Measurements from ENCODE around the gene AUNIP. TPM values are rescaled to one million over a fixed set of nuclear protein-coding genes. Genes with fewer than 3 reads are reported as not detected.

Gene AUNIP
- total RNA-seq, 1 experiment from 2014 or later: 22.2 TPM

GRCh38 chr1:25806418-25806817, 52.8 kb downstream of the AUNIP start:
- Mint-ChIP-seq H3K9me3 (no peaks in the 10 kb centered on the region), H3K36me3 (ENCODE audit: insufficient read depth in 1 of 3, low read depth in 3 of 3) (peaks cover 10 to 49% (median 25%) of the 10 kb centered on the region in 3 experiments; a peak in 6 of 7 replicates), H3K4me3 (no peak overlapping the region), H3K4me1 (peaks cover 11 to 24% of the 10 kb centered on the region in 2 experiments), H3K27ac (no peak overlapping the region), H3K27me3 (ENCODE audit: low read depth) (no peaks in the 10 kb centered on the region)
- Histone ChIP-seq H3K27me3 (ENCODE audit: insufficient read depth, low read length) (no peaks in the 10 kb centered on the region), H3K18ac (ENCODE audit: insufficient read length, low read depth, low read length) (no peak overlapping the region), H3K27ac (ENCODE audit: insufficient read length, low read depth, low read length) (no peak overlapping the region), H3K79me2 (ENCODE audit: insufficient read depth, low read length) (no peaks in the 10 kb centered on the region), H2AFZ (ENCODE audit: low read length) (no peak overlapping the region), H4K20me1 (ENCODE audit: control insufficient read depth, insufficient read depth, insufficient read length) (no peaks in the 10 kb centered on the region), H3T11ph (ENCODE audit: low read length) (no peak overlapping the region), H3K23me2 (ENCODE audit: insufficient read length, low read depth, low read length, poor library complexity, severe bottlenecking) (no peaks in the 10 kb centered on the region), H3K9ac (ENCODE audit: extremely low read depth, insufficient read length, low read length) (no peak overlapping the region), H3K79me1 (ENCODE audit: insufficient read depth, low read depth, low read length, poor library complexity, severe bottlenecking) (no peaks in the 10 kb centered on the region), H2AK5ac (ENCODE audit: insufficient read length, low read length) (no peak overlapping the region), H4K5ac (ENCODE audit: insufficient read length, low read depth, low read length) (no peak overlapping the region), H2BK15ac (ENCODE audit: low read depth, low read length) (no peak overlapping the region), H3K9me3 (ENCODE audit: control insufficient read depth, low read depth, low read length) (no peaks in the 10 kb centered on the region), H4K8ac (replicated peaks; ENCODE audit: insufficient read length, low read depth, low read length) (no peak overlapping the region), H3K56ac (ENCODE audit: insufficient read length, low read depth, low read length) (no peak overlapping the region), H2BK12ac (ENCODE audit: insufficient read length, low read depth, low read length) (no peak overlapping the region), H3K4me1 (ENCODE audit: insufficient read depth, low read length) (no peaks in the 10 kb centered on the region), H4K91ac (ENCODE audit: insufficient read length, low read depth, low read length) (no peak overlapping the region), H3K4me2 (ENCODE audit: insufficient read depth, insufficient read length, low read length) (no peak overlapping the region), H2BK120ac (ENCODE audit: low read depth, low read length, poor library complexity, severe bottlenecking) (no peak overlapping the region), H3K23ac (ENCODE audit: insufficient read length, low read depth, low read length) (no peak overlapping the region), H2BK5ac (ENCODE audit: insufficient read length, low read length) (no peak overlapping the region), H3K4ac (ENCODE audit: low read depth, low read length) (no peak overlapping the region), H3K14ac (ENCODE audit: insufficient read depth, low read length) (no peak overlapping the region; the same call in 1 of the 2 replicates), H2BK20ac (ENCODE audit: low read depth, low read length, poor library complexity, severe bottlenecking) (no peak overlapping the region)
- TF ChIP-seq, protein P1, sequence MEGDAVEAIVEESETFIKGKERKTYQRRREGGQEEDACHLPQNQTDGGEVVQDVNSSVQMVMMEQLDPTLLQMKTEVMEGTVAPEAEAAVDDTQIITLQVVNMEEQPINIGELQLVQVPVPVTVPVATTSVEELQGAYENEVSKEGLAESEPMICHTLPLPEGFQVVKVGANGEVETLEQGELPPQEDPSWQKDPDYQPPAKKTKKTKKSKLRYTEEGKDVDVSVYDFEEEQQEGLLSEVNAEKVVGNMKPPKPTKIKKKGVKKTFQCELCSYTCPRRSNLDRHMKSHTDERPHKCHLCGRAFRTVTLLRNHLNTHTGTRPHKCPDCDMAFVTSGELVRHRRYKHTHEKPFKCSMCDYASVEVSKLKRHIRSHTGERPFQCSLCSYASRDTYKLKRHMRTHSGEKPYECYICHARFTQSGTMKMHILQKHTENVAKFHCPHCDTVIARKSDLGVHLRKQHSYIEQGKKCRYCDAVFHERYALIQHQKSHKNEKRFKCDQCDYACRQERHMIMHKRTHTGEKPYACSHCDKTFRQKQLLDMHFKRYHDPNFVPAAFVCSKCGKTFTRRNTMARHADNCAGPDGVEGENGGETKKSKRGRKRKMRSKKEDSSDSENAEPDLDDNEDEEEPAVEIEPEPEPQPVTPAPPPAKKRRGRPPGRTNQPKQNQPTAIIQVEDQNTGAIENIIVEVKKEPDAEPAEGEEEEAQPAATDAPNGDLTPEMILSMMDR (conservative IDR thresholded peaks at IDR 0.05): no peak
- no peak for DNase-seq
- no CpG with 5 or more reads among the region's 4 CpGs for WGBS (ENCODE audit: extremely low coverage, insufficient read length, low lambda C conversion rate)

All from H9 (cell line).